NB4 (cell line): ENCODE data around the gene C2CD2.

Experiments used
- DNase-seq: peaks from one replicate; pipeline ENCODE4 v3.0.0; 2010; ENCODE audit warnings: low read depth
- H3K4me3 ChIP-seq: one replicate; pipeline ENCODE4 v1.5.1; 2011; ENCODE audit warnings: mild to moderate bottlenecking, low read depth, low read length, moderate library complexity
- CTCF ChIP-seq: IDR thresholded peaks from one replicate; pipeline ENCODE4 v1.5.1; 2012; ENCODE audit warnings: low read depth, low read length
- MAX ChIP-seq: IDR thresholded peaks from 2 replicates; pipeline ENCODE4 v1.6.1; 2011; ENCODE audit warnings: low read depth, low read length
- MYC ChIP-seq: IDR thresholded peaks from 2 replicates; pipeline ENCODE4 v1.6.1; 2011; ENCODE audit warnings: low read depth, low read length
- POLR2A ChIP-seq: IDR thresholded peaks from 2 replicates; pipeline ENCODE4 v1.6.1; 2011; ENCODE audit warnings: mild to moderate bottlenecking; ENCODE audit not compliant: insufficient read length; ENCODE audit errors: extremely low read depth

C2CD2 gene

GRCh38 chr21:41970106-41970391, 16.2 kb upstream of the C2CD2 start:
- H3K4me3 ChIP-seq: no peak overlapping the region
- no peak for TF ChIP-seq MAX
- no peak for DNase-seq

GRCh38 chr21:41967708-41968107, 13.9 kb upstream of the C2CD2 start:
- TF ChIP-seq MAX (no peak), CTCF (no peak), POLR2A (no peak), MYC (no peak)
- no peak for DNase-seq

GRCh38 chr21:41966872-41967621, 13.2 kb upstream of the C2CD2 start:
- TF ChIP-seq MYC (no peak), CTCF (no peak), POLR2A (no peak)
- no peak overlapping the region for H3K4me3 ChIP-seq
- no peak for DNase-seq

More at GRCh38 chr21:41967708-41968107, 13.9 kb upstream of the C2CD2 start:
- H3K4me3 ChIP-seq: no peak overlapping the region

GRCh38 chr21:41966041-41966833, 12.4 kb upstream of the C2CD2 start:
- TF ChIP-seq MYC (no peak), MAX (no peak), POLR2A (no peak), CTCF (no peak)
- DNase-seq: no peak

GRCh38 chr21:41965461-41966013, 11.7 kb upstream of the C2CD2 start:
- TF ChIP-seq CTCF (no peak), POLR2A (no peak), MYC (no peak), MAX (no peak)
- DNase-seq: no peak
- H3K4me3 ChIP-seq: no peak overlapping the region

More at GRCh38 chr21:41966041-41966833, 12.4 kb upstream of the C2CD2 start:
- no peak overlapping the region for H3K4me3 ChIP-seq

GRCh38 chr21:41965045-41965444, 11.2 kb upstream of the C2CD2 start:
- no peak for DNase-seq
- no peak overlapping the region for H3K4me3 ChIP-seq

More at GRCh38 chr21:41965045-41965444, 11.2 kb upstream of the C2CD2 start:
- no peak for TF ChIP-seq CTCF
- TF ChIP-seq MAX: no peak
- TF ChIP-seq POLR2A: no peak
- TF ChIP-seq MYC: no peak
